ENCODE results near the gene SLC2A10. TPM values are rescaled to one million over a fixed set of nuclear protein-coding genes. Genes with fewer than 3 reads are reported as not detected.

The SLC2A10 gene
- polyA plus RNA-seq, 1 donor (not counting 4 experiments of a cell fraction or from before 2014, with no cell fraction given) = not detected

DNA sequence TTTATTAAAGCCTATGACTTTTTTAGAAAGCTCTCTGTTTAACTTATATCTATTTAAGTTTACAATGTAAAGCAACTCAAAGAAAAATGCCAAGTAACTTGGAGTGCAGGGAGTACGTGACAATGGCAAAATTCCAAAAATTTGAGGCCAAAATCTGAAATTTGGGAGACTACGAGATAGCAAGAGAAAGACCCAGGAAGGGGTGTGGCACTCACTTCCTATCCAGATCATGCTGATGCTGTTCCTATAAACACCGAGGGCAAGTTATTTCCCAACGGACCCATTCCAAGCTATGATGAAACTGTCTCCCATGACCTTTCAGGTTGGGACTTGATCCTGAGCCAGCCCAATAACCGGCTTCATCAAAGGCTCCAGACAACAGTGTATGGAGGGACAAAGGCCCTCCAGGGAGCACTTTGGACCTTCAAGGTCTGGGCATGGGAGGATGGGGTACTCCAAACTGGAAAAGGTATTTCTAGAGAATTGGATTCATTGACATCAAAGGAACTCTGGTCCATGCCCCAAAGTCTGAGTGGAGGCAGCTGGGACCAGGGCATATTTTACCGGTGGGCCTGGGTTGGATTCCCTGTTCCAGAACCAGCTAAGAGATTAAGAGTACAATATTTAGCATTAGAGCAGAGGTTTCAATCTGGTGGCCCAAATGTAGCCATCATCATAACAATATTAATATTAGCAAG is 42.5 kb upstream of the SLC2A10 start:
- TF ChIP-seq CTCF (optimal IDR thresholded peaks at IDR 0.05 in 1 of 3, IDR thresholded peaks at IDR 0.05 in 1 of 3, conservative IDR thresholded peaks at IDR 0.05 in 1 of 3; ENCODE audit: extremely low read depth in 1 of 3, insufficient read depth in 2 of 3, low read length in 3 of 3) (no peak), EZH2 (IDR thresholded peaks at IDR 0.05; ENCODE audit: low read length) (no peak)
- Histone ChIP-seq H3K4me3 (ENCODE audit: control insufficient read depth in 2 of 3, extremely low read depth in 1 of 3, insufficient read depth in 2 of 3, low read depth in 1 of 3, low read length in 3 of 3) (no peak overlapping the region), H4K20me1 (ENCODE audit: control insufficient read depth, extremely low read depth, insufficient read depth, low read length) (no peaks in the 10 kb centered on the region), H3K27me3 (ENCODE audit: control insufficient read depth, extremely low read depth, insufficient read depth, low read length) (no peaks in the 10 kb centered on the region), H3K79me2 (ENCODE audit: control insufficient read depth, insufficient read depth, low read length) (no peaks in the 10 kb centered on the region), H3K9me3 (ENCODE audit: control insufficient read depth, low read depth, low read length) (no peaks in the 10 kb centered on the region), H3K9ac (ENCODE audit: control insufficient read depth, extremely low read depth, insufficient read depth, low read length) (no peak overlapping the region), H3K4me2 (ENCODE audit: control insufficient read depth, extremely low read depth, insufficient read depth, low read depth, low read length) (no peak overlapping the region), H3K9me1 (ENCODE audit: control insufficient read depth, extremely low read depth, insufficient read depth, low read length) (no peaks in the 10 kb centered on the region), H2AFZ (ENCODE audit: control insufficient read depth, low read length) (no peak overlapping the region), H3K27ac (ENCODE audit: control insufficient read depth, insufficient read depth, low read length) (no peak overlapping the region), H3K4me1 (ENCODE audit: control insufficient read depth, extremely low read depth, insufficient read depth, low read length) (peaks cover 3% of the 10 kb centered on the region), H3K36me3 (ENCODE audit: control insufficient read depth in 2 of 2, extremely low read depth in 1 of 2, insufficient read depth in 2 of 2, low read length in 2 of 2) (peaks cover 2 to 5% of the 10 kb centered on the region in 2 experiments)
- no peak for FAIRE-seq
- dilution Hi-C loops (cut with MboI; ENCODE audit: extremely low pct_ligation_motif_present, low sequenced_read_pairs) = no loop called here
- DNase-seq (ENCODE audit: low read depth, low spot score) = no peak

DNA sequence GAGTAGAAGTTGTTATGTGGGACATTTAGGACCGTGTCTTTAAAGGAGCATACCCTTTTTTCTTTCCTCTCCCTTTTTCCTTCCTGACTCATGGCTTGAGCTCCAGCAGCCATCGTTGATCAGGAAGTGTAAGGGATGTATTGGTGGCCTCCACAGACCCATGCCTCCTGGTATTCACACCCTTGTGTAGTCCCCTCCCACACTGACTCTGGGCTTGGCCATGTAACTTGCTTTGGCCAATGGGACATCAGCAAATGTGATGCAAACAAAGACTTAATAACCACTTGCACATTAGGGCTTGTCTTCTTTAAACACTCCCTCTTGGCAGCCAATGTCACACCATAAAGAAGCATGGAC is 39.2 kb upstream of the SLC2A10 start:
- DNase-seq (ENCODE audit: low read depth, low spot score) = no peak
- H3K27me3 ChIP-seq (ENCODE audit: control insufficient read depth, extremely low read depth, insufficient read depth, low read length) = no peaks in the 10 kb centered on the region
- no peak overlapping the region for H3K4me2 ChIP-seq (ENCODE audit: control insufficient read depth, extremely low read depth, insufficient read depth, low read depth, low read length)
- no peak overlapping the region for H3K9ac ChIP-seq (ENCODE audit: control insufficient read depth, extremely low read depth, insufficient read depth, low read length)
- no peak overlapping the region for H2AFZ ChIP-seq (ENCODE audit: control insufficient read depth, low read length)
- no peaks in the 10 kb centered on the region for H3K9me1 ChIP-seq (ENCODE audit: control insufficient read depth, extremely low read depth, insufficient read depth, low read length)
- no peaks in the 10 kb centered on the region for H3K9me3 ChIP-seq (ENCODE audit: control insufficient read depth, low read depth, low read length)
- dilution Hi-C loops (cut with MboI; ENCODE audit: extremely low pct_ligation_motif_present, low sequenced_read_pairs) = no loop called here
- peaks cover 3% of the 10 kb centered on the region for H3K4me1 ChIP-seq (ENCODE audit: control insufficient read depth, extremely low read depth, insufficient read depth, low read length)
- no peak overlapping the region for H3K27ac ChIP-seq (ENCODE audit: control insufficient read depth, insufficient read depth, low read length)
- no peaks in the 10 kb centered on the region for H3K79me2 ChIP-seq (ENCODE audit: control insufficient read depth, insufficient read depth, low read length)
- H3K36me3 ChIP-seq (ENCODE audit: control insufficient read depth in 2 of 2, extremely low read depth in 1 of 2, insufficient read depth in 2 of 2, low read length in 2 of 2) = peaks cover 2 to 5% of the 10 kb centered on the region in 2 experiments
- TF ChIP-seq CTCF (optimal IDR thresholded peaks at IDR 0.05 in 1 of 3, IDR thresholded peaks at IDR 0.05 in 1 of 3, conservative IDR thresholded peaks at IDR 0.05 in 1 of 3; ENCODE audit: extremely low read depth in 1 of 3, insufficient read depth in 2 of 3, low read length in 3 of 3) (no peak), EZH2 (IDR thresholded peaks at IDR 0.05; ENCODE audit: low read length) (no peak)
- no peak for FAIRE-seq
- H3K4me3 ChIP-seq (ENCODE audit: control insufficient read depth in 2 of 3, extremely low read depth in 1 of 3, insufficient read depth in 2 of 3, low read depth in 1 of 3, low read length in 3 of 3) = no peak overlapping the region
- no peaks in the 10 kb centered on the region for H4K20me1 ChIP-seq (ENCODE audit: control insufficient read depth, extremely low read depth, insufficient read depth, low read length)

All from keratinocyte (primary cell).